Heart left ventricle (tissue), 13 donors: ENCODE data around the gene H6PD.

ENCODE experiments used
- POLR2A ChIP-seq, 2 donors: fragments of 450-650 bp; IDR thresholded peaks; one replicate each; pipeline ENCODE4 v1.6.1; 2017; ENCODE audit warnings: antibody characterized with exemption in 2 of 2, mild to moderate bottlenecking in 2 of 2, moderate library complexity in 2 of 2
- TF ChIP-seq, protein P1 (sequence below), 12 donors: fragments of 200-600 bp; sonication (generic) in 4 of 12; IDR thresholded peaks; one replicate each; pipeline versions ENCODE4 v1.5.0 to v1.8.0; 2018 to 2022; ENCODE audit warnings: antibody characterized with exemption in 12 of 12, mild to moderate bottlenecking in 5 of 12
- donor health status: ischemic (EF 13 %, LVEDD 7.1; RV severe dilation, severe dysfunction).
- donor health status: DM: no; HTN: yes; CAD: no.
- donor health status: DM: no; HTN: no; CAD: no.
- donor health status: ischemic (EF 25% LVEDD 6.9; RV normal size, moderate dysfunction).
- donor health status: ischemic (EF 25% LVEDD 5.7; RV mildly dilated, moderate dysfunction).
- donor health status: ischemic (EF 35%, LVEDD 5.7; RV mildly dilated, moderate dysfunction).
- donor health status: nonischemic (EF 11% LVEDD 7.7; RV severe dilation, severe dysfunction).
- donor health status: DM: yes; HTN: yes; CAD: no.
- donor health status: PGD.
- donor health status: ischemic (EF 29% LVEDD 5.4; RV normal size, mild dysfunction).
- donor health status: nonischemic (EF 23%, LVEDD 6.1; RV moderate dilation, normal function).

DNA sequence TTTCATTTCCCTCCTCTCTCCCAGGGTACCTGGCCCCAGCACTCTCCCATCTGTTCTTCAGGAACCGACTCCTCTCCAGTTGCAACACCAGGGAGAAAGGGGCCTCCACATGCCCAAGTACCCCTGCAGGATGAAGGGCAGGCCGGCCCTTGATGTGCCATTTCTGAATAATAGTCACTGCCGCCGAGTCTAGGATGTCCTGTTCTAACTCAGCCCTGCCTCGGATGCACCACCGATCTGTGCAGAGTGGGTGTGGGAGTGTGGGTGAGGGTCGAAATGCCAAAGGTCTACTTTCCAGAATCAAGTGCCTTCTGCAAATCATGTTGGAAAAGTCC lies 32.7 kb downstream of the H6PD start:
- TF ChIP-seq, protein P1, sequence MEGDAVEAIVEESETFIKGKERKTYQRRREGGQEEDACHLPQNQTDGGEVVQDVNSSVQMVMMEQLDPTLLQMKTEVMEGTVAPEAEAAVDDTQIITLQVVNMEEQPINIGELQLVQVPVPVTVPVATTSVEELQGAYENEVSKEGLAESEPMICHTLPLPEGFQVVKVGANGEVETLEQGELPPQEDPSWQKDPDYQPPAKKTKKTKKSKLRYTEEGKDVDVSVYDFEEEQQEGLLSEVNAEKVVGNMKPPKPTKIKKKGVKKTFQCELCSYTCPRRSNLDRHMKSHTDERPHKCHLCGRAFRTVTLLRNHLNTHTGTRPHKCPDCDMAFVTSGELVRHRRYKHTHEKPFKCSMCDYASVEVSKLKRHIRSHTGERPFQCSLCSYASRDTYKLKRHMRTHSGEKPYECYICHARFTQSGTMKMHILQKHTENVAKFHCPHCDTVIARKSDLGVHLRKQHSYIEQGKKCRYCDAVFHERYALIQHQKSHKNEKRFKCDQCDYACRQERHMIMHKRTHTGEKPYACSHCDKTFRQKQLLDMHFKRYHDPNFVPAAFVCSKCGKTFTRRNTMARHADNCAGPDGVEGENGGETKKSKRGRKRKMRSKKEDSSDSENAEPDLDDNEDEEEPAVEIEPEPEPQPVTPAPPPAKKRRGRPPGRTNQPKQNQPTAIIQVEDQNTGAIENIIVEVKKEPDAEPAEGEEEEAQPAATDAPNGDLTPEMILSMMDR (IDR thresholded peaks at IDR 0.05) = peak in 3 of 12 donors; percentile 2 to 18 (median 5)
- TF ChIP-seq POLR2A (IDR thresholded peaks at IDR 0.05) = no peak
